Calu3 (cell line): ENCODE measurements around the gene NEDD9. TPM values are rescaled to one million over a fixed set of nuclear protein-coding genes. Genes with fewer than 3 reads are reported as not detected.

ENCODE experiments used
- BruUV-seq: library from RNA; stranded (reverse); fragments of 400-500 nt; replicated peaks from 2 replicates; lab custom pipeline; 2021; lab: Mats Ljungman, UMichigan
- CTCF ChIA-PET: fragments of 300-600 bp; sonication (Branson Sonifier 250); formaldehyde crosslinking; loops from one replicate; lab custom pipeline; 2022; ENCODE audit warnings: antibody characterized with exemption; lab: Charles Lee
- DNase-seq: peaks from one replicate; pipeline ENCODE4 v3.0.0; 2022
- H3K27ac Mint-ChIP-seq: one replicate; pipeline ENCODE4 v1.8.0; 2022; ENCODE audit warnings: mixed read lengths; ENCODE audit not compliant: unreplicated experiment
- H3K27me3 Mint-ChIP-seq: one replicate; pipeline ENCODE4 v1.8.0; 2022; ENCODE audit warnings: mixed read lengths; ENCODE audit not compliant: unreplicated experiment
- H3K36me3 Mint-ChIP-seq: one replicate; pipeline ENCODE4 v1.8.0; 2022; ENCODE audit warnings: mild to moderate bottlenecking, moderate library complexity, mixed read lengths; ENCODE audit not compliant: insufficient read depth, unreplicated experiment
- H3K4me1 Mint-ChIP-seq: one replicate; pipeline ENCODE4 v1.8.0; 2022; ENCODE audit warnings: mild to moderate bottlenecking, low read depth, mixed read lengths; ENCODE audit not compliant: unreplicated experiment
- H3K4me3 Mint-ChIP-seq: one replicate; pipeline ENCODE4 v1.8.0; 2022; ENCODE audit warnings: mild to moderate bottlenecking, low read depth, moderate library complexity, mixed read lengths; ENCODE audit not compliant: unreplicated experiment
- H3K9me3 Mint-ChIP-seq: one replicate; pipeline ENCODE4 v1.8.0; 2022; ENCODE audit warnings: low read depth, mixed read lengths; ENCODE audit not compliant: unreplicated experiment
- intact Hi-C: fragments of 100-400 bp; cut with micrococcal nuclease; formaldehyde crosslinking; loops from one replicate; pipeline ENCODE4 v1.10.0; 2022; ENCODE audit not compliant: unreplicated experiment
- total RNA-seq: library from RNA; stranded (reverse); gene quantifications from 2 replicates; pipeline ENCODE4 v1.2.3, GENCODE V29; 2022
- TF ChIP-seq, protein P1 (sequence below): fragments of 200-600 bp; IDR thresholded peaks from one replicate; pipeline ENCODE4 v1.8.0; 2022; ENCODE audit warnings: antibody characterized with exemption; ENCODE audit not compliant: unreplicated experiment

The NEDD9 gene
- total RNA-seq, 1 experiment from 2014 or later: 28.1 TPM

DNA sequence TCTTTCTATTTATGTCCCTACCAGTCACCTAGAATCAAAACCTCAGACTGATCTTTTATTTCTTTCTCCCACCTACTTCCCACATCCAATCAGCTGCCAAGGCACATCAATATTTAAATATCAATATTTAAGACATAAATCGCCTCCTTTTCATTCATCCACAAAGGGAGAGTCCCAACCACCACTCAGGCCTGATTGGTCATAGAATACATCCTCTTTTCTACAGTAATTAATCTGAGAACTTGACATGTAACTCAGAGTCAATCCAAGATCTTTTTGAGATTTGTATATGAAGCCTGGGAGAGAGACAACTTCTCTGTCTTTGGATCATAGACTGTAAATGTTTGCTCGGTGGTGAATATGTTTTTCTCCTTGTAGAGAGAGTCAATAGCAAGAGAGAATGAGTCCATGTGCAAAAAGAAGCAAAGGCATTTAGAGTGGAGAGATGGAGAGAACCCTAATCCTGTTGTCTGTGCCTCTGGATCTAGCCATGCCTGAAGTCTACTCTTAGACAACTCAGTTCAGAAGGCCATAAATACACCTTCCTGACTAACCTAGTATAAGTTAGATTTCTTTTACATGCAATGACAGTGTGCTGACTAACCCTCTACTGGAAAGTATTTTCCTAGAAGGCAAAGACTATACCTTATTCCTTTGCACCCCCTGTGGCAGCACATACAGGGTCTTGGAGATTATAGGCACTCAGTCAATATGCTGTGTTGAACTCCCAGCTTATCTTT is 12.1 kb upstream of the NEDD9 start:
- no peaks in the 10 kb centered on the region for H3K4me1 Mint-ChIP-seq
- no TSS peak for BruUV-seq
- intact Hi-C loops: no loop called here
- H3K27ac Mint-ChIP-seq: no peak overlapping the region
- H3K36me3 Mint-ChIP-seq: no peaks in the 10 kb centered on the region
- TF ChIP-seq, protein P1, sequence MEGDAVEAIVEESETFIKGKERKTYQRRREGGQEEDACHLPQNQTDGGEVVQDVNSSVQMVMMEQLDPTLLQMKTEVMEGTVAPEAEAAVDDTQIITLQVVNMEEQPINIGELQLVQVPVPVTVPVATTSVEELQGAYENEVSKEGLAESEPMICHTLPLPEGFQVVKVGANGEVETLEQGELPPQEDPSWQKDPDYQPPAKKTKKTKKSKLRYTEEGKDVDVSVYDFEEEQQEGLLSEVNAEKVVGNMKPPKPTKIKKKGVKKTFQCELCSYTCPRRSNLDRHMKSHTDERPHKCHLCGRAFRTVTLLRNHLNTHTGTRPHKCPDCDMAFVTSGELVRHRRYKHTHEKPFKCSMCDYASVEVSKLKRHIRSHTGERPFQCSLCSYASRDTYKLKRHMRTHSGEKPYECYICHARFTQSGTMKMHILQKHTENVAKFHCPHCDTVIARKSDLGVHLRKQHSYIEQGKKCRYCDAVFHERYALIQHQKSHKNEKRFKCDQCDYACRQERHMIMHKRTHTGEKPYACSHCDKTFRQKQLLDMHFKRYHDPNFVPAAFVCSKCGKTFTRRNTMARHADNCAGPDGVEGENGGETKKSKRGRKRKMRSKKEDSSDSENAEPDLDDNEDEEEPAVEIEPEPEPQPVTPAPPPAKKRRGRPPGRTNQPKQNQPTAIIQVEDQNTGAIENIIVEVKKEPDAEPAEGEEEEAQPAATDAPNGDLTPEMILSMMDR: no peak
- no peak overlapping the region for H3K4me3 Mint-ChIP-seq
- CTCF ChIA-PET: interaction anchor here (0.6 kb wide), 1 partner anchor 22 kb away, joined by 4 read pairs; no protein-coding TSS in a partner anchor
- no peaks in the 10 kb centered on the region for H3K27me3 Mint-ChIP-seq
- DNase-seq: no peak
- H3K9me3 Mint-ChIP-seq: peaks cover 2% of the 10 kb centered on the region

DNA sequence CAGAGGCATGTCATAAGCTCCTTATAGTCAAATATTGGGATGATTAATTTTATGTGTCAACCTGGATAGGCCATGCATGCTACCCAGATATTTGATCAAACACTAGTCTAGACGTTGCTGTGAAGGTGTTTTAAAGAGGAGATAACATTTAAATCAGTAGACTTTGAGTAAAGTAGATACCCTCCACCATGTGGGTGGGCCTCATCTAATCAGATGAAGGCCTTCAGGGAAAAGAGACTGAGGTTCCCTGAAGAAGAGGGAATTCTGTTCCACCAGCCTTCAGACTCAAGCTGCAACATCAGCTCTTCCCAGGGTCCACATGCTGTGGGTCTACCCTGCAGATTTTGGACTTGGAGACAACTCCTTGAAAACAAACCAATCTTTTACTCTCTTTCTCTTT is 11.4 kb upstream of the NEDD9 start:
- H3K4me3 Mint-ChIP-seq: no peak overlapping the region
- H3K36me3 Mint-ChIP-seq: no peaks in the 10 kb centered on the region

GRCh38 chr6:11242711-11243110 is 10.2 kb upstream of the NEDD9 start:
- H3K27ac Mint-ChIP-seq: no peak overlapping the region
- CTCF ChIA-PET: no interaction called here
- H3K9me3 Mint-ChIP-seq: no peaks in the 10 kb centered on the region
- intact Hi-C loops: no loop called here
- H3K4me3 Mint-ChIP-seq: no peak overlapping the region
- H3K4me1 Mint-ChIP-seq: no peaks in the 10 kb centered on the region
- TF ChIP-seq, protein P1: no peak
- no peaks in the 10 kb centered on the region for H3K27me3 Mint-ChIP-seq
- no TSS peak for BruUV-seq
- H3K36me3 Mint-ChIP-seq: no peaks in the 10 kb centered on the region
- no peak for DNase-seq

More for the DNA sequence above, 11.4 kb upstream of the NEDD9 start:
- Mint-ChIP-seq H3K27me3 (no peaks in the 10 kb centered on the region), H3K9me3 (peaks cover 1% of the 10 kb centered on the region), H3K27ac (no peak overlapping the region), H3K4me1 (no peaks in the 10 kb centered on the region)
- CTCF ChIA-PET: no interaction called here
- intact Hi-C loops: no loop called here
- no TSS peak for BruUV-seq
- TF ChIP-seq, protein P1: no peak
- DNase-seq: no peak

- no TSS peak for BruUV-seq
- H3K27ac Mint-ChIP-seq: no peak overlapping the region
- peaks cover under 1% of the 10 kb centered on the region for H3K4me1 Mint-ChIP-seq
- TF ChIP-seq, protein P1: no peak
- no peak for DNase-seq
- CTCF ChIA-PET: no interaction called here
- H3K4me3 Mint-ChIP-seq: no peak overlapping the region
- H3K27me3 Mint-ChIP-seq: no peaks in the 10 kb centered on the region
- intact Hi-C loops: no loop called here
- H3K36me3 Mint-ChIP-seq: no peaks in the 10 kb centered on the region
- H3K9me3 Mint-ChIP-seq: no peaks in the 10 kb centered on the region
Observed at GRCh38 chr6:11241793-11242201, 9.3 kb upstream of the NEDD9 start.
